Right renal cortex interstitium (tissue), 3 donors: Measurements from ENCODE around the gene NPR1. TPM values are rescaled to one million over a fixed set of nuclear protein-coding genes. Genes with fewer than 3 reads are reported as not detected.
"Not testable (repeated sequence)": the region's sequence is repeated elsewhere in the genome, so short reads cannot be mapped to it uniquely, and the experiment has no call there.

Source experiments
- DNase-seq, 3 donors: peaks; one replicate each; pipeline ENCODE4 v3.0.0-alpha.2; 2013; ENCODE audit warnings: low read depth in 3 of 3, low spot score in 2 of 3
- polyA plus RNA-seq, 3 donors: library from polyadenylated mRNA; unstranded; fragments of 120-200 nt; gene quantifications; one replicate each; pipeline ENCODE4 v1.2.1, GENCODE V29; 2013; ENCODE audit not compliant: insufficient read length in 3 of 3

Gene NPR1
- 10 to 100 TPM; 64.0 to 77.4 (median 67.5) TPM for polyA plus RNA-seq

GRCh38 chr1:153678519-153679336 is at the start of gene NPR1:
NPR1 (plus strand) TSS chr1:153678688; CDS start chr1:153679109, 421 bp downstream.
- no peak for DNase-seq

GRCh38 chr1:153629343-153629665 is 49.2 kb upstream of the NPR1 start:
- no peak for DNase-seq

- DNase-seq = no peak
Observed at GRCh38 chr1:153629971-153630370, 48.5 kb upstream of the NPR1 start.

- no peak for DNase-seq
Observed at GRCh38 chr1:153630384-153630783, 48.1 kb upstream of the NPR1 start.

GRCh38 chr1:153631047-153632022 is 47.2 kb upstream of the NPR1 start:
- no peak for DNase-seq

GRCh38 chr1:153633161-153633753 is 45.2 kb upstream of the NPR1 start:
- no peak for DNase-seq

- peak; percentile 96 to 98 (median 96) for DNase-seq
Observed at GRCh38 chr1:153633754-153634665, 44.5 kb upstream of the NPR1 start, which contains the start of gene CHTOP. CHTOP (plus strand) TSS chr1:153634066; CDS start chr1:153636589, 2,523 bp downstream.

GRCh38 chr1:153635872-153636271 is 42.6 kb upstream of the NPR1 start:
- DNase-seq = no peak

- no peak for DNase-seq
Observed at GRCh38 chr1:153636312-153636711, 42.2 kb upstream of the NPR1 start.

GRCh38 chr1:153638261-153638660 is 40.2 kb upstream of the NPR1 start:
- no peak for DNase-seq

- DNase-seq = no peak
Observed at GRCh38 chr1:153639280-153639679, 39.2 kb upstream of the NPR1 start.

- not testable (repeated sequence) for DNase-seq
Observed at GRCh38 chr1:153640213-153640612, 38.3 kb upstream of the NPR1 start.

GRCh38 chr1:153640861-153641260 is 37.6 kb upstream of the NPR1 start:
- DNase-seq = no peak

GRCh38 chr1:153642161-153642560 is 36.3 kb upstream of the NPR1 start:
- no peak for DNase-seq

- no peak for DNase-seq
Observed at GRCh38 chr1:153643100-153643499, 35.4 kb upstream of the NPR1 start.

GRCh38 chr1:153643816-153644215 is 34.7 kb upstream of the NPR1 start:
- no peak for DNase-seq

- no peak for DNase-seq
Observed at GRCh38 chr1:153646672-153647345, 31.7 kb upstream of the NPR1 start.

GRCh38 chr1:153647346-153647714 is 31.2 kb upstream of the NPR1 start:
- no peak for DNase-seq

- DNase-seq = no peak
Observed at GRCh38 chr1:153648000-153648643, 30.4 kb upstream of the NPR1 start.
